CD4-positive, alpha-beta T cell treated with Interleukin-4 for 1 hour (primary cell): ENCODE data around the gene UBAC1.
"Not testable (repeated sequence)": the region's sequence is repeated elsewhere in the genome, so short reads cannot be mapped to it uniquely, and the experiment has no call there.

Experiments
- DNase-seq, 2 donors: peaks; one replicate each; pipeline ENCODE4 v3.0.0-alpha.2; 2020 to 2022

The UBAC1 gene

DNA sequence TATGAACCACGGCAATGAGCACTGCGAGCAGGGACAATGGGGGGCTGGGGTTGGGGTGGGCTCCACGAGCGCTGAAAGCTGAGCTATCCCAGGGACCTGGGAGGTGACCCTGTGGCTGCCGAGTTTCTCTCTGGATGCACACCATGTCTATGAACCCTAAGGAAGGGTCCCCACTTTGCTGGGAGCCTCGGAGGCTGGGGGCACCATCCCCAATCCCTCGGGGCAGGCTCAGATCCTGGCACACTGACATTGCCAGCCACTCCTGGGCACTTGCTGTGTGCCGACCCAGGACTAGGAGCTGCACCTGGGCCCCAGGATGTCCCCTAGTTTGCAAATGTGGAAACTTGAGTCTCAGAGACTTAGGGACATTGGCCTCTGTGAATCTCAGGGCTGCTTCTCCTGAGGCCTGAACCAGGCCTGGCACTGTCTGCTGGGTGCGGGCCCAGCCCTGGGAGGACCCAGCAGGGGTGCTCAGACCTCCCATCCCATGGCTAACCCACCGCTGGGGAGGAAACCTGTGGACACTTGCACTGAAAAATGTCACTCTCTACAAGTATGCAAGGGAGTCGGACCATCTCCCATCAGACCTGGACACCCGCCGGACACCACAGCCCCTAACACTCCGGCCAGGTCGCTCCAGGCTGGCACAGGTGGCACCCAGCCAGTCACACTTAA is 40.8 kb downstream of the UBAC1 start:
- DNase-seq: no peak

DNA sequence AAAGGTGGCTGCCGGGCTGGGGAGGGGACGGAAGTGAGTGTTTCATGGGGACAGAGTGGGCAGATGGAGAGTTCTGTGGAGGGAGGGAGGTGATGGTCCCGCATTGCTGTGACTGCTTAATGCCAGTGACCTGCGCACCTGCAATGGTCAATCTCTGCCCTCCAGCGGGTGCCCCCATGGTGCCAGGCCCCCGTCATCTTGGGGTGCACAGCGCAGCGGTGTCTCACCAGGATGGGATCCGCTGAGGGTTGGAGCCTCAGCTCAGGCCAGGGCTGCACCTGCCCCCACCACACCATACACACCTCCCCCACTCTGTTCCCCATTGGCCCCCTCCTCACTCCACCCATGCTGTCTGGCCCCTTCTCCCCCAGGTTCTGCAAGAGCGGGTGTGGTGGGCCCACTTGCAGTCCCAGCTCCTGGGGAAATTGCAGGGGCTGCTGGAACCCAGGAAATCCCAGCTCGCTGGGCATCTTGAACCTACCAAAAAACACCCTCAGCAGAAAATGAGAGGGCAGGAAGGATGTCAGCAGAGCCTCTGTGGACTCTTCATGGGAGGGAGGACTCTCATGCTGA is 41.8 kb downstream of the UBAC1 start:
- no peak for DNase-seq

DNA sequence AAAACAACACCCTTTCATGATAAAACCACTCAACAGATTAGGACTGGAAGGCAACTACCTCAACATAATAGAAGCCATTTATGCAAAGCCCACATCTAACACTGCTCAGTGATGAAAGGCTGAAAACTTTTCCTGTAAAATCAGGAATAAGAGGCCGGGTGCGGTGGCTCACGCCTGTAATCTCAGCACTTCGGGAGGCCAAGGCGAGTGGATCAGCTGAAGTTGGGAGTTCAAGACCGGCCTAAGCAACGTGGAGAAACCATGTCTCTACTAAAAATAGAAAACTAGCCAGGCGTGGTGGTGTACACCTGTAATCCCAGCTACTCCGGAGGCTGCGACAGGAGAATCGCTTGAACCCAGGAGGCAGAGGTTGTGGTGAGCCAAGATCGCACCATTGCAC is 44.9 kb downstream of the UBAC1 start:
- not testable (repeated sequence) for DNase-seq

DNA sequence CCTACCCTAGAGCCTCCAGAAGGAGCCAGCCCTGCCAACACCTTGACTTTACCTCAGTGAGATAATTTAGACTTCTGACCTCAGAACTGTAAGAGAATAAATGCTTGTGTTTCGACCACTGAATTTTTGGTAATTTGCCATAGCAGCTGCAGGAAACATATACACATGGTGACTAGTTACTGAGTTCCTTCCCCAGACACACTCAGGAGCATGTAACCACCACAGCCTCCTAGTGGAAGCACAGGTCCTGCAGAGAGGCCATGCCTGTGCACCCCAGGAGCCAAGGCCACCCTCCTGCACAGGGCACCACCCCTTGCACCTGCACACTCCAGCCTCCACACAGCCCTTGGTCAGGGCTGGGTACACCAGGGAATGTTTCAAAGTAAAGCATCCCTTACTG is 46.3 kb downstream of the UBAC1 start:
- no peak for DNase-seq

DNA sequence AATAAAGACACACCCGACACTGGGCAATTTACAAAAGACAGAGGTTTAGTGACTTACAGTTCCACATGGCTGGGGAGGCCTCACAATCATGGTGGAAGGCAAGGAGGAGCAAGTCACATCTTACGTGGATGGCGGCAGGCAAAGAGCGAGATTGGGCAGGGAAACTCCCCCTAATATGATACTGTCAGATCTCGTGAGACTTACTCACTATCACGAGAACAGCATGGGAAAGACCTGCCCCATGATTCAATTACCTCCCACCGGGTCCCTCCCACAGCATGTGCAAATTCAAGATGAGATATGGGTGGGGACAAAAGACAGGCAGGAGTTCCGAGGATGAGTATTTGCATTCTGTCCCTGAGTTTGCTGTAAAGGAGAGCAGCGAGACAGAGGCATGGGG is 49.9 kb downstream of the UBAC1 start:
- not testable (repeated sequence) for DNase-seq

DNA sequence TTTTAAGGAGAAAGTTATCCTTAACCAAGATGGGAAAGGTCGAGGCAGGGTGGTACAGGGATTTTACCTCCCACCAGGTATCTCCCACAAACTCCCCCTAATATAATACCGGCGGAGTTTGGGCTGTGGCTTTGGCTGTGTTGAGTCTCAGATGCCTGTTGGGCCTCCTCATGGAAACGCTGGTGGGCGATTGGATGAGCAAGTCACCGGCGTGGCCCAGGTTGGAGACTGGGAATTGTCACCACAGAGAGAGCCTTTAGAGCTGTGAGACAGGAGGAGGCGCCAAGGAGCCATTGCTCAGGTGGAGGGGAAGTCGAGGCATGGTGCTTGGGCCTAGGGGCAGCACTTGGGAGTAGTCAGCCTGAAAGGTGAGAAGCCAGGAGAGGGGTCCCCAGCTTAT is 50.4 kb downstream of the UBAC1 start:
- no peak for DNase-seq

DNA sequence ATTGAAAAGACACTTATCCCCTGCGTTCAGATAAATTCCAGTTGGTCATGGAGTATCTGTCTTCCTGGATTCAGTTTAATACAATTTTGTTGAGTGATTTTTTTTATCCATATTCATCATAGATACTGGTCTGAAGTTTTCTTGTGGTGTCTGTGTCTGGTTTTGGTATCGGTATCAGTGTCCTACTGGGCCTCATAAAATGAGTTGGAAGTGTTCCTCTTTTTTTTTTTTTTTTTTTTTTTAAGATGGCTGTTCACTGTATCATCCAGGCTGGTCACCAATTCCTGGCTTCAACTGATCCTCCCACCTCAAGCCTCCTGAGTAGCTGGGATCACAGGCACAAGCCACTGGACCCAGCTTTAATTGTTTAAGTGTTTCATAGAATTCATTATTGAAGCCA is 51.0 kb downstream of the UBAC1 start:
- no peak for DNase-seq

DNA sequence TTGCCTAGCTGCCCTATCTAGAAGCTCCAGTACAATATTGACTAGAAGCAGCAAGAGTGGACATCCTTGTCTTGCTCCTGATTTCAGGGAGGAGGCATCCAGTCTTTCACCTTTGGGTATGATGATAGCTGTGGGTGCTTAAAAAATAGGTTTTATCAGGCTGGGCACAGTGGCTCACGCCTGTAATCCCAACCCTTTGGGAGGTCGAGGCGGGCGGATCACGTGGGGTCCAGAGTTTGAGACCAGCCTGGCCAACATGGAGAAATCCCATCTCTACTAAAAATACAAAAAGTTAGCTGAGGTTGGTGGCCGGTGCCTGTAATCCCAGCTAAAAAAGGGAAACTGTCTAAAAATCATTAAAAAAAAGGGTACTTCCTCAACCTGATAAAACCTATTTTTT is 51.8 kb downstream of the UBAC1 start:
- DNase-seq: no peak

DNA sequence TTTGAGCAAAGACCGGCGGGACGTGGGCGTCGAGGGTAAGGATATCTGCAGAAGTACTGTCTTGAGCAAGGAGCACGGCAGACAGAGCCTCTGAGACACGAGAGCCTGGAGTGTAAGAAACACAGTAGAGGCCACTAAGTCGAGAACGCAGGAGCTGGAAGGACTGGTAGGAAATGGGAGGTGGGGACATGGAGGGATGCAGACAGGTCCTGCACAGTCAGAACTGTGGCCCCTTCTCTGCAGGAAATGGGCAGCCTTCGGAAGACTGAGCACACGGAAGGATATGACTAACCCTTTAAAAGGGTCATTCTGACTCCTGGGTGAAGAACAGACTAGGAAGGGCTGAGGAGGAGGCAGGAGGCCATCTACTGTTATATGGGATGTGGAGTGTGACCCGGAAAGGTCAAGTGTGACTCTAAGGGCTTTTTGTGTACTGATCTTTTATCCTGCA is 52.4 kb downstream of the UBAC1 start:
- no peak for DNase-seq

DNA sequence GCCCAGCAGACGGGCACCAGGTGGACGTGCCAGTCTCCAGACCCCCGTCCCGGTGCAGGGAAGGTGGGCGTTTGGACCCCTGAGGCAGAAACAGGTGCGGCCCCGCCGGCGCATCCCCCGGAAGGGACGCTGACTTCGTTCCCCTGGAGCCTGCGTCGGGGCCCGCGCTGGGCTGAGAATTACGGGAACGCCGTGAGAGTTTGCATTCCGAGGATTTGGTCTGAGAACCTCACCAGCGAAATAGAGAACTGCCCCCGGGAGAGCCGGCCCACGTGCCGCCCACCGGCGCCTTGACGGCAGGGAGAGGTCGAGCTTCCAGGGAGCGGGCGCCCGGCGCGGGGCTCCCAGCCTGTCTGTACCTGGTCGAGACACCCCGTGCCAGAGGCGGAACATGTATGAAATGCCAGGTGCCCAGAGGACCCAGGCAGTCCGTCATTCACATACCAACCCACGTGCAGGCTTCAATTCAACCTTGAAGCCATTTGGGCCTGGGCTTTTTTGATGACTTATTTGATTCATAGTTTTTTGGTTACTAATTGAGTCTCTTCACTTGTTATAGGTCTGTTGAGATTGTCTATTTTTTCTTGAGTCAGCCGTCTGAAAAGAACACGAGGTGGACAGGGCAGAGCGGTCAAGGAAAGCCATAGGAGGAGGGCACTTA is 53.0 kb downstream of the UBAC1 start:
- DNase-seq: no peak

DNA sequence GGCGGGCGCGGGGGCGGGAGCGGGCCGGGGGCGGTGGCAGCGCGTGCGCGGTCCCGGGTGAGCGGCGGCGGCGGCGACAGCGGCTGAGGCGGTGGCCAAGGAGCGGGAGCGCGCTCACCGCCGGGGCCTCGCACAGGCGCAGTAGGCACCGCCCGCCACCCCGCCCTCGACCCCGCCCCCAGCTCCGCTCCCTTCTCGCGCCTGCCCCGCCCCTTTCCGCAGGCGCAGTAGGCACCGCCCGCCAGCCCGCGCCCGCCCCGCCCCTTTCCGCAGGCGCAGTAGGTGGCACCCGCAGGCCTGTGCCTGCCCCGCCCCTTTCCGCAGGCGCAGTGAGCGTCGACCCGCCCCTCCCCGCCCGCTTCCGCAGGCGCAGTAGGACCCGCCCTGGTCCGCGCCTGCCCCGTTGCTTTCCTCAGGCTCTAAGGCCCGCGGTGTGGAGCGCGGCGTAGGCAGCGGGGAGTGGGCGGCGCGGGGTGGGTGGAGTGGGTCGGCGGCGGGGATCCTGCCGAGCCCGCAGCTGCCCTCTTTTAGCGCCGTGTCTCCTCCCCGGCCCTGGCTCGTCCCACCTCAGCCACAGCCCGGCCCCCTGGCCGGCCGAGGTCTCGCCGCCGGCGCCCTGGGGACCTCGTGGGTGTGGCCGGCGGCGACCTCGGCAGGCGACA is 53.6 kb downstream of the UBAC1 start, which contains the start of gene CAMSAP1:
Gene CAMSAP1, minus strand, starts transcription at position 116 of the 662 bp plus-strand sequence. CDS start 387 bp downstream, outside the sequence.
- peak; percentile 93 to 95 for DNase-seq

DNA sequence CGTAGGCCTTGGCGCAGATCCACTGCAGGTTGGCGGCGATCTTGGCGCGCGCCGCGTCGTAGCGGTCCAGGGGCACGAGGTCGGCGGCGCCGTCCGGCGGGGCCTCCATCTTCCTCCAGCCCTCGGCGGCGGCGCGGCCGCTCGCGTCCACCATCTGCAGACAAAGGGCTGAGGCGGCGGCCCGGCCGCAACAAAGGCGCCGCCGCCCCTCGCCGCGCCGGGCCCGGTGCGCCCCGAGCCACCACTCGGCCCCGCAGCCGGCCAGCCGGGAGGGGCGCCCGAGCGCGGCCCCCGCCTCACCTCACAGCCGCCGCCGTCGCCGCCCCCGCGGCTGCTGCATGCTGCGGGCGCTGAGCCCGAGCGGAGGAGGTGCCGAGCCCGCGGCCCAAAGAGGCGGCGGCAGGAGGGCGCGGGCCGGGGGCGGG is 54.2 kb downstream of the UBAC1 start:
- DNase-seq: no peak

DNA sequence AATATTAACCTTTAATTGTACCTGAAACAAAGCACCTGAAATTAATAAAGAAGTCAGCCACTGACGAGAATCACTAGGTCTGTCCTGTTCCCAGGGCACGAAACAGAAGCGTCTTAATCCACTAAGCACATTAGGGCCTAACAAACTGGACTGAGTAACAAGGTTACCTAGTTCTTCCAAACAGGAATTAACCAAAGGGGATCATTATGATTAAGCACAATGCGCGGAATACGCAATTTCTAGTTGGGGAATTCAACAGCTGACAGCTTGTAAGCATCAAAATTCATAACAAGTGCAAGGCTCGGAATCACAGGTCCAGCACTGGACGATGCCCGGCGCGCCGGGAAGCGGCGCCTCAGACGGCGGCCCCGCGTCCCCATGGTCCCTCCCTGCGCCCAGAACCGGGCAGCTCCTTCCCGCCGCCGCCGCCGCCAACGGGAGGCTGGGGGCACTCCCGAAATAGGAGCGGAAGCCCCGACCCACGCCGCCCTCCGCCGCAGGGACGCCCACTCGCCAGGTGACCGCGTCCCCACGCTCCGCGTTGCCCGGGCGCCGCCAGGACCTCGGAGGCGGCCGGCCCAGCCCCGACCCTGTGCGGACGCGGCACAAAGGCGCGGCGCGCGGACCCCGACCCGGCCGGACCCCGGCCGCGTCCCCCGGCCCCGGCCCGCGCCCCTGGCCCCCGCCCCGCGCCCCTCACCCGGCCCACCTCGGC is 54.7 kb downstream of the UBAC1 start:
- no peak for DNase-seq

DNA sequence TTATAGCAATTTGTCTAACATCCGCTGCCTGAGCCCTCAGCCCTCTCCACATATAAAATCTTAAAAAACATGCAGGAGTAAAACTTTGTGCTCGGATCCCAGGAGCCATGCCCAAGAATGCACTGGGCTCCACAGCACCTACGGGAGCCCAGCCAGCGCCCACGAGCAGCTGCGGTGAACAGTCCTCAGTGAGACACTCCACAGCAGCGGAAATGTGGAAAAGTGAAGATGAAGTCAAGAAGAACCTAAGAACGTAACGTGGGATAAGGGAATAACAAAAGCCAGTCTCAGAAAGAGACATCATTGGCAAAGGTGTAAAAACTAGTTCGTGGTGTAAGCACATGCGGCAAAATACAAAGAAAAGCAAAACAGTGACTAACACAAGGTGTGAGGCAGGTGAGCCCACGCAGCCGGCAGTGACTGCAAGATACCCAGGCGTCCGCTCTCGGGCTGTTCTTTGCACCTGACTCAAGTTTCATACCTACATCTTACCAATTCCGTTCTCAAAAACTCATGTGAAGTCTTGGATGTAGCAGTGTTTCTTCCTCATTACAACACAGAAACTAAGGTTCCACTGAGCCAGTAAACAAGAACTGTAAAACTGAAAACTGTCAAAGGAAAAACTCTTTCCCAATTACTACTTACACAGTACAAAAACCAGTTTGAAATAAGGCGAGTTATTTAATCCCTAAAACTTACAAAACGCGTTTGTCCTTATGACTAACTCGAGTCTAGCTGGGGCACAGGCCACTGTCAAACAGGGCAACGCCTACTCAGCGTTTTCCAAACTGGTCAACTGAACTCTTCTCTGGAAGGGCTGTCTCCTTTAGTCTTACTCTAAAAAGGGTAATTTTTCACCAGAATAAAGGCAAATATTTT is 55.6 kb downstream of the UBAC1 start:
- DNase-seq: peak in 1 of 2 donors; percentile 28

DNA sequence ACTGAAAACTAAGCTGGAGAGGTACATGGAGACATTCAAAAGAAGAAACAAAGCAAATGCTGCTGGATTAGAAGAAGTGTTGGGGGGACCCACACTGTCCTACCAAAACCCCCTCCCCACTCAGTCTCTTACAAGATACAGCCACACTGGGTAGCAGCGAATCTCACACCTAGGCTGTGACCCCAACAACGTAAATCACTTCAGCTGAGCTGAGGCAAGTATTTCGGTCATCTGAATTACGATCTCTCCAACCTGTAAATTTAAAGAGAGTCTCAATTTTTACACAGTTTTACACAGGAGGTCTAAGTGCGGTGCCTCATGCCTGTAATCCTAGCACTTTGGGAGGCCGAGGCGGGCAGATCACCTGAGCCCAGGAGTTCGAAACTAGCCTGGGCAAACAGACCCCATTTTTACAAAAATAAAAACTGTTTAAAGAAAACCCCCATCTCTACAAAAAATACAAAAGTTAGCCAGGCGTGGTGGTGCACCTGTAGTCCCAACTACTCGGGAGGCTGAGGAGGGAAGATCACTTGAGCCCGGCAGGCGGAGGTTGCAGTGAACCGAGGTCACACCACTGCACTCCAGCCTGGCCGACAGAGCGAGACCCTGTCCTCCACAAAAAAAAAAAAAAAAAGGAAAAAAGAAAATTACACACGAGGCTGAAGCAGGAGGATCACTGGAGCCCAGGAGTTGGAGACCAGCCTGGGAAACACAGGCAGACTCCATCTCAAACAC is 57.2 kb downstream of the UBAC1 start:
- DNase-seq: no peak

DNA sequence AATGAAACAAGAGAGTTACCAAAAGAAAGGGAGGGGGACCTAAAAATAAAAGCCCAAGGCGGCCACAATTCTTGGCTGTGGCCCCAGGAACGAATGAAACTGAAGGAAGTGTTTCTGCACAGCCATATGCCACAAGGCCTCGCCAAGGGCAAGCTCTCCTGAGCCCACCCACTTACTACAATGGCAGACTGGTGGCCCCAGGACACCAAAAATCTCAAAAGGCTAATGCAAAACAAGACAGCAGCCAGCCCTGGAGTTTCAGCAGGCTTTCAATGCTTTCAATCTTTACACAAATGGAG is 57.9 kb downstream of the UBAC1 start:
- no peak for DNase-seq

DNA sequence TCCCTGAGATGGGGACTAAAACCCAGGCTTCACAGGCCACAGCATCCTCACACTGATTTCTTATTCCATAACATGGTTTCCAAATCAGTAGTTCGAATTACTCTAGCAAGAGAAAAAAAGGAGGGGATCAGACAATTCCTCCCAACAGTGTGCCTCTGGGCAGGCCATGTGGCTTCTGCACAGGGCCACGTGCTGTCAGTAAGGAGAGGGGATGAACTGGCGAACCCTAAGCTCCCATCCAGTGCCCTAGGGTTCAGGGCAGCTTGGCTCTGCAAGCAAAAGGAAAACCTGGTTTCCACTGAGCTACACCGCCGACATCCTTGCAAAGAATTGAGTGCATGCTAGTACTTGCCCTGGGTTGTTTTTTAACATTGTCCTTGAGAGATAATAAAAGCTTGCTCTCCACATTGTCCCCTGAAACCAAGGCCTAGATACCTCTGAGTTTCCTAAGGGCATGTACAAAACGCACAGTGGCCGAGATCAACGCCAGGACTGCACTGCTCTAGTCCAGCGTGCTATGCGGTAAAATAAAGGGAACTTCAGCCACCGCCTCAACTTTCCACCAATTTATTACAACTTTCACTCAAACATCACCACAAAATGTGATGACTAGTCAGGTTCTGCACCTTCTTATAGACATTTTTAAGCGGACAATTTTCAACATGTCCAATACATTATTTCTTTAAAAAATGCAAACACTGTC is 58.4 kb downstream of the UBAC1 start:
- no peak for DNase-seq

DNA sequence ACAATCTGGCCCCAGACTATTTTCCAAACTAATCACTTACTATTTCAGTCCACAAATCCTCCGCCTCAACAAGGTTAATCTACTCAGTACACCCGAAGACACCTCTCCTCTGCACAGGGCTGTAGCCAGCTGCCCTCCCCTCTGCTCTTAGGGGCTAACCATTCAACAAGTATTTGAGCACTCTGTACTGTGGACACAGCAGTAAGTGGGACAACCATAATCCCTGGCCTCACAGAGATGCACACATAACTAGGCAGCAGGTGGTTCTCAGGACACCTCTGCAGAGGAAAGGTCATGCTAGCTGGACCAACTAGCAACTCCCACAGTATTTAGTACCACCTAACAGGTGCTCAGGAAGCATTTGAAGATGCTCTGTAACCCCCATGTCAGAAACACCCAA is 59.3 kb downstream of the UBAC1 start:
- DNase-seq: no peak

DNA sequence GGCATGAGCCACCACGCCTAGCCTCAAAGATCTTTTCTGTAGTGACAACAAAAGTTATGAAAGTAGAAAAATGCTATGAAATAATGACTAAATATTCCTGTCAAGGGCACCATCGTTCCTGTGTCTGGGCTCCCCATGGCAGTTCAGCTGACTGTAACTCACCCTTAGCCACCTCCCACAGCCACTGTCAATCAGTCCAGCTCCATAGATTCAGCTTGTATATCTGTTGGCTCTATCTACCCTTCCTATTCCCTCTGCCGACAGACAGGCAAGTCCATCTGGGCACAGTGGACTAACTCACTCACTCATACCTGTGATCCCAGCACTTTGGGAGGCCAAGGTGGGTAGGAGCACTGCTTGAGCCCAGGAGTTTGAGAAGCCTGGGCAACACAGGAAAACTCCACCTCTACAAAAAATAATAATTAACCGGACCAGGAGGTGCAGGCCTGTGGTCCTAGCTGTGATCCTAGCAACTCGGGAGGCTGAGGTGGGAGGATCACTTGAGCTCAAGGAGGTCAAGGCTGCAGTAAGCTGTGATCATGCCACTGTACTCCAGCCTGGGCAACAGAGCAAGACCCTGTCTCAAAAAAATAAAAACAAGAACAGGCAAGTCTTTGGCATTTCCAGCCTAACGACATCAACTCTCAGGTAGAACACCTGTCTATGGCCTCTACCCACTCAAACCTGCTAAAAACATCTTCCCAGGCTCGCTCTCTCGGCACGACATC is 60.0 kb downstream of the UBAC1 start:
- DNase-seq: no peak
